ENCODE measurements around the gene SPG11.

- TF ChIP-seq CTCF (IDR thresholded peaks at IDR 0.05) (no peak), POLR2AphosphoS5 (IDR thresholded peaks at IDR 0.05; ENCODE audit: low read depth, low read length) (no peak), SIN3A (IDR thresholded peaks at IDR 0.05; ENCODE audit: borderline replicate concordance, insufficient read depth, low read depth, low read length) (no peak)
Observed at GRCh38 chr15:44654858-44655257, 8.6 kb downstream of the SPG11 start.

Measured in Panc1 (cell line).